GM18951 (cell line): Measurements from ENCODE around the gene ALS2.

ENCODE experiments used
- POLR2A ChIP-seq: IDR thresholded peaks from 4 replicates; pipeline ENCODE4 v1.6.1; 2011; ENCODE audit warnings: mild to moderate bottlenecking; ENCODE audit not compliant: insufficient read length, insufficient read depth; ENCODE audit errors: extremely low read depth
- in situ Hi-C: fragments of 300-500 bp; cut with MboI; formaldehyde crosslinking; loops from one replicate; pipeline ENCODE4 v1.12.0; 2022; ENCODE audit warnings: low sequenced_read_pairs, mixed read lengths, inconsistent platforms; ENCODE audit not compliant: unreplicated experiment

ALS2 gene

GRCh38 chr2:201758873-201759272, 21.9 kb downstream of the ALS2 start:
- in situ Hi-C loops: no loop called here
- TF ChIP-seq POLR2A: no peak

DNA sequence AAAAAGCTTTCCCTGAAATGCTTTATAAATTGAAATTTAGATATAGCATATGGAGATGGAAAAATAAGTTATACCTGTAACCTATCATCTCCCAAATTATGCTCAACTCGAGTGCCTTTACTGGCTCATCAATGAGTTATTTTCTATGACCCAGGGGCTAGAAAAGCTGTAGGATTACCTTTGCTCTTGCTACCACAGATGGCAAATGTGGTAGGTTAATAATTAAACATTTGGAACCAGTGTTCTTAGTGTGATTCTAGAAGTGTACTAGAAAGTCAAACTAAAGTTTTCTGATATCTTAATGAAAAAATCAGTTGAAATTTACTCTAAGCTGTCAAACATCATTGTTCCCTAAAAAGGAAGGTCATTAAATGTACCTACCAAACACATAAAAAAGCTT, 22.5 kb downstream of the ALS2 start:
- in situ Hi-C loops: no loop called here
- TF ChIP-seq POLR2A: no peak

DNA sequence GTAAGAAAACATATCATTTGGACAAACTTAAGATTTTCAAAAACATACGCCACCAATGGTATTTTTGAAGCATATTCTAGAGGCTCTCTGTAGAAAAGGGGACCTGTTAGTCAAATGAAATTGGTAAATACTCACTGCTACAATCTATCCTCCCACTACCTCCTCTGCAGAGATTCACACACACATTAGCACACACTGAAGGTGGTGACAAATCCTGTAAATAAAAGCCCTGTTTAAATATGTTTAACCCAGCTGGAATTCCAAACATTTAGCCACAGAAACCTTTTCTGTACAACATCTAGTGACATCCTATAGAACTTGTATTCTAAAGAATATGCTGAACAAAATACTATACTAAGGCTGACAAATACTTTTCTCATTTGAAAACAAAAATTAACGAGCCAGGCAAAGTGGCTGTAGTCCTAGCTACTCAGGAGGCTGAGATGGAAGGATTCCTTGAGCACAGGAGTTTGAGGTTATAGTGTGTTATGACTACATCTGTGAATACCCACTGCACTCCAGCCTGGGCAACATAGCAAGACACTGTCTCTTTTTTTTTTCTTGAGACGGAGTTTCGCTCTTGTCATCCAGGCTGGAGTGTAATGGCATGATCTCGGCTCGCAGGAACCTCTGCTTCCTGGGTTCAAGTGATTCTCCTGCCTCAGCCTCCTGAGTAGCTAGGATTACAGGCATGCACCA, 25.9 kb downstream of the ALS2 start:
- no peak for TF ChIP-seq POLR2A
- in situ Hi-C loops: no loop called here

DNA sequence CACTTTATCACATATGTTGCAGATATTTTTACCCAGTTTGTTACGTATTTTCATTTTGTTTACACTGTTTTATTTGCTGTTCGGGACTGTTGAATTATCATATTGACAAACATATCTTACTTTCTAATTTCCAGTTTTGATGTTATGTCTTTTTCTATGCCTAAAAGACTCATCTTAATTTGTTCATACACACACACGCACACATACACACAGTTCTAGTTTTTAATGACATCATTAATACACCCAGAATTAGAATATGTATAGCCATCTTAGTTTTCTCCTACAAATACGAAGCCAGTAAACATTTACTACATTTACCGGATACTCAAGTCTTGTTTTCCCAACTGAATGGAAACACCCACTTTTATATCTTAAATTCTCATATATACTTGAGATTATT, 29.2 kb downstream of the ALS2 start:
- TF ChIP-seq POLR2A: no peak

DNA sequence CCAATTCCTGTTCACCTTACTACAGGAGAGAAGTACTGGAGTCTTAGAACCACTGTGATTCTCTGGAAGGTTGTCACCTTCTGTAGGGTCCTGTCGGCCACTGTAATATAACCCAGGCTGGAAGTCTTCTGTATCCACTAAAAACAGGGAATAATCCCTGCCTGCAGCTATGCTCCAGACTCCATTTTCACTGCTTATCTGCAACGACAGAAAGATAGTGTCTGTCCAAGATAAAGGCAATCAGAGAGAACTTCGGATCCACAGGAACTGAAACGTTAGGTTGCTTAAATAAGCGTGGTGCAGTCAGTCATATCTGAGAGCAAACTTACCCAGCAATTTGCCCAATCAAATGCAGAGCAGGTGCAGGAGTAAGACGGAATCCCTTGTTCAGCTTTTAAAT, 34.2 kb downstream of the ALS2 start:
- in situ Hi-C loops: no loop called here
- TF ChIP-seq POLR2A: no peak

More for the DNA sequence above, 29.2 kb downstream of the ALS2 start:
- in situ Hi-C loops: no loop called here

- no peak for TF ChIP-seq POLR2A
- in situ Hi-C loops: no loop called here
Observed at GRCh38 chr2:201735486-201735885, 45.2 kb downstream of the ALS2 start.

GRCh38 chr2:201734111-201734510, 46.6 kb downstream of the ALS2 start:
- TF ChIP-seq POLR2A: no peak
- in situ Hi-C loops: no loop called here

DNA sequence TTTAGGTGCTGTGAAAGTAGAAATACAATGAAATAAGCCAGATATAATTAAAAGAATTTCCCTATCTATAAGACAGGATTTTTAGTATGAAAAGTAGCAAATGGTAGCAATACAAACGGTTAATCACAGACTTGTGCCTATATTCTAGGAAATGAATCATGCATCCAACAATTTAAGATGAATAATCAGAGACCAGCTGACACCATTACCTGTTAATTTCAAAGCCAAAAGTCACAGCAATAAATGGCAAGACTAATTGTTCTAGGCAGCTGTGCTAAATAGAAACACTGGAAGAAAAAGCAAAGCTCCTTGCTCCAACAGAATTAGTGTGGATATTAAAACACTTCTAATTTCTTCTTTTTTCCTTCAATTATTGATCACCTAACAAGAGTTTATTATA, 47.2 kb downstream of the ALS2 start:
- TF ChIP-seq POLR2A: no peak
- in situ Hi-C loops: no loop called here

DNA sequence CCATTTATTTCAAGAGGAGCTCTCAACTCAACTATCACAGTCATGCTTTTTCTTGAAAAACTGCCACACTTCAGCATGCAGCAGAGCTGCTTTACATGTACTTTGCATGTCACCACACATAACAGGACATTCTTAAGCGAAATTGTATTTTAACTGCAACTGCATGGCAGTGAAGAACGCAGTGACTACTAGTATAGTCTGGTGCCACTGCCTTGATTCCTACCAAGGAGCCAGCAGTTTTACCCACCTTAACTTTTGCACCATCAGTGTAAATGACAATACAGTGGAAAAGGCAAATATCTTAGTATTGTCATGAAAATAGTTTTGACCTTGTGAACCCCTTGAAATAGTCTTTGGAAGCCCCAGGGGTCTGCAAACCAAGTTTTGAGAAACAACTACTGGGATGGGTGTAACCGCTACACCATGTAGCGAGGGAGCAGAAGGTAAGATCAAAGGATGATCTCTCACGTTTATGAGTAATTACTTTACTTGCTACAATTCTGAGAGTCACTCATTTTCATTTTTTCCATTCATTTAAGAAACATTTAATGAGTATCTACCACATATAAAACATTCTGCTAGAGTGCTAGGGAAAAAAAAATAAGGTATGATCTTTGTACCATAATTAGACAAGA, 50.0 kb downstream of the ALS2 start:
- in situ Hi-C loops: no loop called here
- TF ChIP-seq POLR2A: no peak

DNA sequence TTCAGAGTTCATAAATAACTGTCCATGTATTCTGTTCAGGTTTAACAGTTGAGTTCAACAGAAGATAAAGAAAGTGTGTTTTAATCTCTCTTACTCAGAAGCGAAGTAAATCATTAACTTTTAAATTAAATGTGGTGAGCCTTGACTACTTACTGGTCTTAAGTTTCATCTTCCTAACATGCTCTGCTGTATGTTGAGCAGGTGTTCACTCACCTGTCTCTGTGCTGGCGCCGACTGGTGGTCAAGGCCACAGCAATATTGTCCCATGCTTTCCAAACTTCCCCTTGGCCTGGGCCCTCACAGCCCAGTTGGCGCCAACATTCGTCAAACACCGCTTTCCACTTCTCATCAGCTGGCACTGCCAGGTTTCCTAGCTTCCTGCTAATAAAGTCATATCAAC, 65.3 kb downstream of the ALS2 start:
- TF ChIP-seq POLR2A: no peak
- in situ Hi-C loops: no loop called here

DNA sequence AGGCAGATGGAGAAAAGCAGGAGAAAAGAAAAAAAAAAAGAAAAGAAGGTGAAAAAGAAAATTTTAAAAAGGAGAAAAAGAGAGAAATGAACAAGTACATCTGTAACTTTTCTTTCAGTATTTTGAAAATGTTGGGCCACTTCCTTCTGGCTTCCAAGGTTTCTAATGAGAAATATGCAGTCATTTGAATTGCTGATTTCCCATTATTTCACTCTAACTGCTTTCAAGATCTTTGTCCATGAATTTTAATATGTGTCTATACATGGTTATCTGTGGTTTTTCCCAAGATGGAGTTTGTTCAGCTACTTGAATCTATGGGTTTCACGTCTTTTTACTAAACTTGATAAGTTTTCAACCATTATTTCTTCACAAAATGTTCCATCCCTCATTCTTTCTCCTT, 68.0 kb downstream of the ALS2 start:
- in situ Hi-C loops: no loop called here
- no peak for TF ChIP-seq POLR2A

GRCh38 chr2:201709747-201710146, 71.0 kb downstream of the ALS2 start:
- TF ChIP-seq POLR2A: no peak
- in situ Hi-C loops: no loop called here

- no peak for TF ChIP-seq POLR2A
- in situ Hi-C loops: no loop called here
Observed at GRCh38 chr2:201709049-201709448, 71.7 kb downstream of the ALS2 start.

GRCh38 chr2:201707753-201708152, 73.0 kb downstream of the ALS2 start:
- no peak for TF ChIP-seq POLR2A

GRCh38 chr2:201707142-201707541, 73.6 kb downstream of the ALS2 start:
- in situ Hi-C loops: no loop called here

More at GRCh38 chr2:201707753-201708152, 73.0 kb downstream of the ALS2 start:
- in situ Hi-C loops: no loop called here

DNA sequence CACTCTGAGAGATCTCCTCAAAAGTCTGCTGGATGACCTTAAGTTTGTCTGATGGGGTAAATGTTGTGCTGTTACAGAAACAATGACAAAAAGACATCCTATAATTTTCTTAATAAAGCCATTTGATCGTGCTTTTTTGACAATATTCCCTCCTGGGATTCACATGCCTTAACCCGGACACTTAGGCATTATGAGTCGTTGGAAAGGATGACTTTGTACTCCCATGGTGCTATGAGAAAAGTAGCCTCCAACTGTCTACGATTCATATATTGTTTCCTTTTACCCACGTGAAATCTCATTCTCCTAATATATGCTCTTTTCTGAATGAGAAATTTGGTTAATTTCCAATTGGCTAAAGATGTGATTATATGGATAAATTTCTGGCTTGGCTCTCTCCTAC, 76.2 kb downstream of the ALS2 start:
- in situ Hi-C loops: no loop called here
- TF ChIP-seq POLR2A: no peak

More at GRCh38 chr2:201707142-201707541, 73.6 kb downstream of the ALS2 start:
- no peak for TF ChIP-seq POLR2A
